ENCODE data around the gene ZC3HAV1.
"Not testable (repeated sequence)": the region's sequence is repeated elsewhere in the genome, so short reads cannot be mapped to it uniquely, and the experiment has no call there.

DNA sequence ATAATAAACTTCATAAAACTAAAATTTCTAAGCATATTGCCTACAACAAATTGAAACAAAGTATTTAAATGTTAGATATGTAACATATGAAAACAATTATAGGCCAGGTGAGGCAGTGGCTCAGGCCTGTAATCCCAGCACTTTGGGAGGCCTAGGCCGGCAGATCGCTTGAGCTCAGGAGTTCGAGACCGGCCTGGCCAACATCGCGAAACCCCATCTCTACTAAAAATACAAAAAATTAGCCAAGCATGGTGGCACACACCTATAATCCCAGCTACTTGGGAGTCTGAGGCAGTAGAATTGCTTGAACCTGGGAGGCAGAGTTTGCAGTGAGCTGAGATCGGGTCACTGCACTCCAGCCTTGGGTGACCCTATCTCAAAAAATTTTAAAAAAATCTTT is 3.3 kb downstream of the ZC3HAV1 start:
- TF ChIP-seq, protein P1, sequence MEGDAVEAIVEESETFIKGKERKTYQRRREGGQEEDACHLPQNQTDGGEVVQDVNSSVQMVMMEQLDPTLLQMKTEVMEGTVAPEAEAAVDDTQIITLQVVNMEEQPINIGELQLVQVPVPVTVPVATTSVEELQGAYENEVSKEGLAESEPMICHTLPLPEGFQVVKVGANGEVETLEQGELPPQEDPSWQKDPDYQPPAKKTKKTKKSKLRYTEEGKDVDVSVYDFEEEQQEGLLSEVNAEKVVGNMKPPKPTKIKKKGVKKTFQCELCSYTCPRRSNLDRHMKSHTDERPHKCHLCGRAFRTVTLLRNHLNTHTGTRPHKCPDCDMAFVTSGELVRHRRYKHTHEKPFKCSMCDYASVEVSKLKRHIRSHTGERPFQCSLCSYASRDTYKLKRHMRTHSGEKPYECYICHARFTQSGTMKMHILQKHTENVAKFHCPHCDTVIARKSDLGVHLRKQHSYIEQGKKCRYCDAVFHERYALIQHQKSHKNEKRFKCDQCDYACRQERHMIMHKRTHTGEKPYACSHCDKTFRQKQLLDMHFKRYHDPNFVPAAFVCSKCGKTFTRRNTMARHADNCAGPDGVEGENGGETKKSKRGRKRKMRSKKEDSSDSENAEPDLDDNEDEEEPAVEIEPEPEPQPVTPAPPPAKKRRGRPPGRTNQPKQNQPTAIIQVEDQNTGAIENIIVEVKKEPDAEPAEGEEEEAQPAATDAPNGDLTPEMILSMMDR (IDR thresholded peaks at IDR 0.05): not testable (repeated sequence)
- not testable (repeated sequence) for TF ChIP-seq EZH2phosphoT487, EZH2 (IDR thresholded peaks at IDR 0.05)
